ENCODE results near the gene NIP7.

The NIP7 gene

DNA sequence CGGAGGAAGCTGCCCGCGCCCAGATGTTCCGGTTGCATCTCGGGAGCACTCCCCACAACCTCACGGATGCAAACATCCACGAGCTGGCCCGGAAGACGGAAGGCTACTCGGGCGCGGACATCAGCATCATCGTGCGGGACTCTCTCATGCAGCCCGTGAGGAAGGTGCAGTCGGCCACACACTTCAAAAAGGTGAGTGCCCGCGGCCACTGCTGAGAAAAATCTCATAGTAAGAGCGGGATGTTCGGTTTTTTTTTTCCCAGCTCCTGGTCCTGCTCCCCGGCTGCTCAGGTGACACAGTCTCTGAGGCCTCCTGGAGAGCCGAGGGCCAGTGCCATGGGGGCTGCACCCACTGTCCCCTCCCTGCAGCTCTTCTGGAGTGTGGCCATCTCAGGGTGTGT is 18.5 kb upstream of the NIP7 start:
- Histone ChIP-seq H3K36me3 (ENCODE audit: insufficient read depth, low read length) (peaks cover 89% of the 10 kb centered on the region), H3K4me1 (ENCODE audit: insufficient read depth, low read length) (no peaks in the 10 kb centered on the region), H3K27me3 (ENCODE audit: insufficient read depth, low read length) (no peaks in the 10 kb centered on the region), H2AFZ (ENCODE audit: low read depth, low read length) (no peak overlapping the region), H3K4me3 (ENCODE audit: low read length) (no peak overlapping the region), H3K9me3 (ENCODE audit: low read length) (no peaks in the 10 kb centered on the region)

DNA sequence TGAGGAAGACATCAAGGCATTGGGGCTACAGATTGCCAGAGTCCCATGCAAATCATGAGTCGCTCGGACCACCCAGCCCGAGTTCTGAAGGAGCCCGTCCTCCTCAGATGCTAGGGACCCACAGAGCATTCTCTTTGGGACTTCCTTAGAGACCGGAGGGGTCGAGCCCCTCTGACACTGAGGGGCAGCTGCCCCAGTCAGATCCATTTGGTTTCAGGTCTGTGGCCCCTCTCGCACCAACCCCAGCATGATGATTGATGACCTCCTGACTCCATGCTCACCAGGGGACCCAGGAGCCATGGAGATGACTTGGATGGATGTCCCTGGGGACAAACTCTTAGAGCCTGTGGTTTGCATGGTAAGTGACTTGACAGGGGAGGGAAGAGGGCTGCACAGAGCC is 17.2 kb upstream of the NIP7 start:
- Histone ChIP-seq H3K4me3 (ENCODE audit: low read length) (no peak overlapping the region), H3K27me3 (ENCODE audit: insufficient read depth, low read length) (no peaks in the 10 kb centered on the region), H3K36me3 (ENCODE audit: insufficient read depth, low read length) (peaks cover 90% of the 10 kb centered on the region), H3K9me3 (ENCODE audit: low read length) (no peaks in the 10 kb centered on the region), H2AFZ (ENCODE audit: low read depth, low read length) (no peak overlapping the region), H3K4me1 (ENCODE audit: insufficient read depth, low read length) (no peaks in the 10 kb centered on the region)

DNA sequence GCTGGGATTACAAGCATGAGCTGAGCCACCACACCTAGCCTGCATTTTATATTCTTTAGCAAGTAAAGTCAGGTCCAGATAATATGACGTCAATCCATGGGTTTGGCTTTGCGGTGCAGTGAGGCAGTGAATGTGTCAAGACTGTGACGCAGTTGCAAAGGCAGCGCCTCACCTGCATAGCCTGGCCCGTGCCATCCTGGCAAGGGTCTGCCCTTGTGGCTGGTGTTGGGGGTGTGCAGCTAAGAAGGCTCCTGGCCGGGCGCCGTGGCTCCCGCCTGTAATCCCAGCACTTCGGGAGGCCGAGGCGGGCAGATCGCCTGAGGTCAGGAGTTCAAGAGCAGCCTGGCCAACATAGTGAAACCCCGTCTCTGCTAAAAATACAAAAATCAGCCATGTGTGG is 16.2 kb upstream of the NIP7 start:
- H3K27me3 ChIP-seq (ENCODE audit: insufficient read depth, low read length): no peaks in the 10 kb centered on the region
- H2AFZ ChIP-seq (ENCODE audit: low read depth, low read length): no peak overlapping the region
- H3K36me3 ChIP-seq (ENCODE audit: insufficient read depth, low read length): peaks cover 91% of the 10 kb centered on the region
- H3K4me1 ChIP-seq (ENCODE audit: insufficient read depth, low read length): peaks cover 3% of the 10 kb centered on the region
- H3K4me3 ChIP-seq (ENCODE audit: low read length): no peak overlapping the region
- no peaks in the 10 kb centered on the region for H3K9me3 ChIP-seq (ENCODE audit: low read length)

DNA sequence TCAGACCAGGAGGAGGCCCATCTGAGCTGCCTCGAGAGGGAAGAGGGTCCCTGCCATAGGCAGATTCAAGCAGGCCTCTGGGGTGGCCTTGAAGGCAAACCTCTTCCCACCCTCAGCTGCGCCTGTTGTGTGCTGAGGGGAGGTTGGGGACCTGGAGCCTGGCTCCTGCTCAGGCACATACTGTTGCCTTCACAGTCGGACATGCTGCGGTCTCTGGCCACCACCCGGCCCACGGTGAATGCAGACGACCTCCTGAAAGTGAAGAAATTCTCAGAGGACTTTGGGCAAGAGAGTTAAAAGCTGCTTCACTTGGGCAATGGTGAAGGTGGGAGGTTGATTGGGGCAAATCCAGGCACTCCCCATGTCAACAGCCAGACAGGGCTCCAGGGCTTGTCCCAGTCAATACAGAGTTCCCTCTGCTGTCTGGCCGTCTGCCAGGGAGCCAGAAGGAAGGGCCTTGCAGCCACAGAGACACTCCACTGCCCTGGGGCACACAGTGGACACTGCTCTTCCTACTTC is 15.5 kb upstream of the NIP7 start:
- Histone ChIP-seq H3K4me1 (ENCODE audit: insufficient read depth, low read length) (peaks cover 10% of the 10 kb centered on the region), H3K27me3 (ENCODE audit: insufficient read depth, low read length) (no peaks in the 10 kb centered on the region), H3K9me3 (ENCODE audit: low read length) (no peaks in the 10 kb centered on the region), H2AFZ (ENCODE audit: low read depth, low read length) (no peak overlapping the region), H3K4me3 (ENCODE audit: low read length) (no peak overlapping the region), H3K36me3 (ENCODE audit: insufficient read depth, low read length) (peaks cover 91% of the 10 kb centered on the region)

DNA sequence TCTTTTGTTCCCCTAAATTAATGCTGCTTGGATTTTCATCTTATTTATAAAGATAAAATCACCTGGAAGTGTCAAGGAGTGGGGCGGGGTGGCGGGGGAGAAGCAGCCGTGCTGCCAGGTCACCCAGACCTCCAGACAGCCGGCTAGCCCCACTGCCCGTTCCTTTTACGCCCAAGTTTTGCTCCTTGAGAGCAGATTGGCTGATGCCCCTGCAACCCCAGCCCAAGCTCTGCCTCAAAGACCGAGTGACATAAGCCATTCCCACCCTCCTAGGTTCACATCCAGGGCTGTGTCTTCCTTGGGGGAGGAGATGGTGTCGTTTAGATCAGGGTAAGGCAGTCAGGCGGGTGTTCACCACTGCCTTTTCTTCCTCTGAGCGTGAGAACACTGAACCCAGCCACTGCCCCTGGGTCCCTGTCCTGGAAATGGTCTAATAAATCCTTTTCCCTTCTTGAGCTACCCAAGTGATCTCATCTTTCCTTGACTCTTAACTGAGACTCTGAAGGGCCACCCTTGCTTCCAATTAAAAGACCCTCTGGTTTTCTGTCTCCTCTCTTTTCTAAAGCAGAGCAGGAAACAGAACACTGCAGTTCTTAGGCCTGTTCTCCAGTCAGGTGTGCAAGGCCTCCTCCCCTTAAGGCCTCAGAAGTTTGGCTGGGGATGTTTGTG is 14.9 kb upstream of the NIP7 start:
- Histone ChIP-seq H3K4me1 (ENCODE audit: insufficient read depth, low read length) (peaks cover 16% of the 10 kb centered on the region), H3K27me3 (ENCODE audit: insufficient read depth, low read length) (no peaks in the 10 kb centered on the region), H3K9me3 (ENCODE audit: low read length) (no peaks in the 10 kb centered on the region), H3K4me3 (ENCODE audit: low read length) (no peak overlapping the region), H2AFZ (ENCODE audit: low read depth, low read length) (no peak overlapping the region), H3K36me3 (ENCODE audit: insufficient read depth, low read length) (peaks cover 90% of the 10 kb centered on the region)

DNA sequence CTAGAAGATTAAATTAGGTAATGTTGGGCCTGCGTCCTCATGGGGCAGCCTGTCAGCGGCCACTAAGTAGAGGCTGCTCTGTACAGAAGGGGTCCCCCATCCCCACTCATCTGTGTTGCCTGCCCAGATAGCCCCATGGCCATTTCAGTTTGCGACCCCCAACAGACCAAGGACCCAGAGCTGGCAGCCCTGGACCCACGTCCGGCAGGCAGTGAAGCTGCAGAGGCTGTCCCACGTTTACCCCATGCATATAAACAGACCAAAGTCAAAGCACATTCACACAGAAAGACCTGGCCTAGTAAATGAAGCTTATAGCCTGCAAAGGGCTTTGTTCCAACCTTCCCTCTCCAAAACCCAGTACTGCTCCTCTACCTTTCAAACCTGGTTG is 13.8 kb upstream of the NIP7 start:
- Histone ChIP-seq H3K4me3 (ENCODE audit: low read length) (no peak overlapping the region), H3K4me1 (ENCODE audit: insufficient read depth, low read length) (peaks cover 18% of the 10 kb centered on the region), H3K27me3 (ENCODE audit: insufficient read depth, low read length) (no peaks in the 10 kb centered on the region), H3K36me3 (ENCODE audit: insufficient read depth, low read length) (peaks cover 80% of the 10 kb centered on the region), H3K9me3 (ENCODE audit: low read length) (no peaks in the 10 kb centered on the region), H2AFZ (ENCODE audit: low read depth, low read length) (no peak overlapping the region)

DNA sequence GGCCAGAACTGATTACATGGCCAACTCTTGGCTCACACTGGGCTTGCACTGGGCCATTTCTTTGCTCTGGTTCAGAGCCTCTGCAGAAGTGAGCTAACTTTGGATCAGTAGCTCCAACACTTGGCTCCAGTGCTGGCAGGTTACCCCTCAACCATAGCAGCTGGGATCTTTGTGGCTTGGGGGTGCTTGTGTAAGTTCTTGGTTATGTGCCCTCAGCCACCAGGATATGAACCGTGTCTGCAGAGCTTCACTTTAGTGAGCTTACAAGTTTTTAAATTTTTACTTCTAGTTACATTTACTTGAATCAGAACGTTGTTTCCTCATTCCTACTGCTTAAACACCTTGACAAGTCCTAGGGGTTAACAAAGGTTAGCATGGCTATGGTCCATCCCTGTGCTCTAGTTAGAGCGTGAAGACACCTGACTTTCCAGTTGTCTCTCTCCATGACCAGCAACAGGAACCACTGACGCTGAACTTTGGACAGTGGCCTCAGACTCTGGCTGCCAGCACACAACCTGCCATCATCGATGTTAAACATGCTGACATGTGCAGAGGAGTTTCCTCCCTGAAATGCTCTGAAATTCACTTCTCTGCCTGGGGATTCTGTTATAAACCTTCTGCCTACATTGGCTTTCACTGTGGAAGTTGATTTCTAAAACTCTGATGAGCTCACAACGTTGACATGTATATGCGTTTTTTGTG is 13.2 kb upstream of the NIP7 start:
- no peak overlapping the region for H3K4me3 ChIP-seq (ENCODE audit: low read length)
- peaks cover 20% of the 10 kb centered on the region for H3K4me1 ChIP-seq (ENCODE audit: insufficient read depth, low read length)
- peaks cover 75% of the 10 kb centered on the region for H3K36me3 ChIP-seq (ENCODE audit: insufficient read depth, low read length)
- H3K9me3 ChIP-seq (ENCODE audit: low read length): no peaks in the 10 kb centered on the region
- no peak overlapping the region for H2AFZ ChIP-seq (ENCODE audit: low read depth, low read length)
- no peaks in the 10 kb centered on the region for H3K27me3 ChIP-seq (ENCODE audit: insufficient read depth, low read length)

DNA sequence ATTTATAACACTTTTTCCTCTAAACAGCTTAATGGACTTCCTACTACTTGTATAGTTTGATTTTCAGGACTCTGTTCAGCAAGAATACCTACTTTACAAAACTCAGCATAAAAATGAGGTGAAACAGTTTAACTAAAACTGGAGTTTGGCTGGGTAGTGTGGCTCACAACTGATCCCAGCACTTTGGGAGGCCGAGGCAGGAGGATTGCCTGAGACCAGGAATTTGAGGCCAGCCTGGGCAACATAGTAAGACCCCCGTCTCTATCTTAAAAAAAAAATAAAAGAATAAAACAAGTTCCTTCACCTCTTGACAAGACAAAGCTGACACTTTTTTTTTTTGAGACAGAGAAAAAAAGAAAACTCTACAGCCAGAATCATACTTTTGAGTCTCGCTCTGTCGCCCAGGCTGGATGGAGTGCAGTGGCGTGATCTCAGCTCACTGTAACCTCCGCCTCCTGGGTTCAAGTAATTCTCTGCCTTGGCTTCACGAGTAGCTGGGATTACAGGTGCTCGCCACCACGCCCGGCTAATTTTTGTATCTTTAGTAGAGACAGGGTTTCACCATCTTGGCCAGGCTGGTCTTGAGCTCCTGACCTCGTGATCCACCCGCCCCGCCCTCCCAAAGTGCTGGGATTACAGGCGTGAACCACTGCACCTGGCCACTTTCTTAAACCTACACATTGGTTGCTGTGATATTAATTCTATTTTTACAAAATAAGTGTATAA is 11.8 kb upstream of the NIP7 start:
- H3K27me3 ChIP-seq (ENCODE audit: insufficient read depth, low read length): no peaks in the 10 kb centered on the region
- H2AFZ ChIP-seq (ENCODE audit: low read depth, low read length): no peak overlapping the region
- no peaks in the 10 kb centered on the region for H3K9me3 ChIP-seq (ENCODE audit: low read length)
- H3K36me3 ChIP-seq (ENCODE audit: insufficient read depth, low read length): peaks cover 68% of the 10 kb centered on the region
- H3K4me3 ChIP-seq (ENCODE audit: low read length): no peak overlapping the region
- peaks cover 20% of the 10 kb centered on the region for H3K4me1 ChIP-seq (ENCODE audit: insufficient read depth, low read length)

DNA sequence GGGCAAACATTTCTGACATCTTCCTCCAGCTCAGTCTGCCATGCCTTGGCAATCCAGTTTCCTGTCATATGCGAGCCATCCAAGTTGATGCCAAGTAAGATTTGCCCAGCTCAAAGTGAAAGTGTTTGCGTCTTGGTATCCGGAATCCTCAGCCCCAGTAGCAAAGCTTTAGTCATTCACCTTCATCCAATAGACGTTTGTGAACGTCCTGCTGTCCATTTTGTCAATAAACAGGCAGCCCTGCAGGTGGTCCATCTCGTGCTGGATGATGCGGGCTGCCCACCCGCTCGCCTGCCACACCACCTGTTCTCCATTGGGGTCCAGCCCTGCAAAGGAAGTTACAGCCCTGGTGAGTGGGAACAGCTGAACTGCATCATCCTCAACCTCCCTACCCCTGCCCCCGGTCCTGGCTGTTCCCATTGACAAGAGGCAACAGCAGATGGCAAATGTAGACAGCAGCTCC is 10.7 kb upstream of the NIP7 start:
- H3K36me3 ChIP-seq (ENCODE audit: insufficient read depth, low read length): peaks cover 69% of the 10 kb centered on the region
- H2AFZ ChIP-seq (ENCODE audit: low read depth, low read length): no peak overlapping the region
- H3K27me3 ChIP-seq (ENCODE audit: insufficient read depth, low read length): no peaks in the 10 kb centered on the region
- H3K4me1 ChIP-seq (ENCODE audit: insufficient read depth, low read length): peaks cover 20% of the 10 kb centered on the region
- peak overlapping the region; percentile 76 for H3K4me3 ChIP-seq (ENCODE audit: low read length)
- no peaks in the 10 kb centered on the region for H3K9me3 ChIP-seq (ENCODE audit: low read length)

DNA sequence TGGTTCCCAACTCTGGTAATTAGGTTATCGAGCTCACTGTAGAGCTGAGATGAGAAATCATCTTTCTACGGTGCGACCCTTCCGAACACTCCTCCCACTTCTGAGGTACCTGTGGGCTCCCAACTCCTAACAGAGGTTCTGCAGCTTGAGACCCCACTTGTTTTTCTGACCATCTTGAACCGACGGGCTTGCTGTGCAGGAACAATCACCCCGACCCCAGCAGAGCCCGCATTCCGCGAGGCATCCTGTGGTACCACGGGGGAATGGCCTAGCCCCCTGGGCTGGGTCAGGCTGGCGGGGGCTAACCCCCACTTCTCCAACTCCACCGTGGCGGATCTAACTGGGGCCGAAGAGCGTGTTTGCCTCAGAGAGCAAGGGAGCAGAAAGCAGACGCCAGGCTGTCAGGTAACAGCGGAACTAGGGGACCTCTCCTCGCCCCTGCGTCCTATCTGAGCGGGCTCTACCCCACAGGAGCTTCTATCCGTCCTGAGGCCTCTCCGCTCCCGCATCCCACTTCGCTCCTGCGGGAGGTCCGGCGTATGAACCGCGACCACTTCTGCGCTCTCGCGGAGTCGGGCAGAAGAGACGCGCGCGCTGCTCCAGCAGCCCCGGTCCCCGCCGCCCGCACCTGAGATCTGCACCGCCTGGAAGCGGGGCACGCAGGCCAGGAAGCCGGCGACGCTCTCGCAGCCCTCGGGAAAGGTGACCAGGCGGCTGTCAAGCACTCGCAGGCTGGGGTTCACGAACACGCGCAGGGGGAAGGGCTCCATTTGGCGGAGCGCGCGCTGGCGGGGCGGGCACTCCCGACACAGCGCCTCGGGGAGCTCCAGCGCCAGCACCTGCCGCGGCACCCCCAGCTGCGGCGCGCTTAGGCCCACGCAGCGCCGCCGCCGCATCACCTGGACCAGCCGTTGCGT is 9.9 kb upstream of the NIP7 start:
- peaks cover 20% of the 10 kb centered on the region for H3K4me1 ChIP-seq (ENCODE audit: insufficient read depth, low read length)
- H3K4me3 ChIP-seq (ENCODE audit: low read length): peak overlapping the region; percentile 76
- no peaks in the 10 kb centered on the region for H3K27me3 ChIP-seq (ENCODE audit: insufficient read depth, low read length)
- H3K36me3 ChIP-seq (ENCODE audit: insufficient read depth, low read length): peaks cover 70% of the 10 kb centered on the region
- no peaks in the 10 kb centered on the region for H3K9me3 ChIP-seq (ENCODE audit: low read length)
- peak overlapping the region; percentile 51 for H2AFZ ChIP-seq (ENCODE audit: low read depth, low read length)

DNA sequence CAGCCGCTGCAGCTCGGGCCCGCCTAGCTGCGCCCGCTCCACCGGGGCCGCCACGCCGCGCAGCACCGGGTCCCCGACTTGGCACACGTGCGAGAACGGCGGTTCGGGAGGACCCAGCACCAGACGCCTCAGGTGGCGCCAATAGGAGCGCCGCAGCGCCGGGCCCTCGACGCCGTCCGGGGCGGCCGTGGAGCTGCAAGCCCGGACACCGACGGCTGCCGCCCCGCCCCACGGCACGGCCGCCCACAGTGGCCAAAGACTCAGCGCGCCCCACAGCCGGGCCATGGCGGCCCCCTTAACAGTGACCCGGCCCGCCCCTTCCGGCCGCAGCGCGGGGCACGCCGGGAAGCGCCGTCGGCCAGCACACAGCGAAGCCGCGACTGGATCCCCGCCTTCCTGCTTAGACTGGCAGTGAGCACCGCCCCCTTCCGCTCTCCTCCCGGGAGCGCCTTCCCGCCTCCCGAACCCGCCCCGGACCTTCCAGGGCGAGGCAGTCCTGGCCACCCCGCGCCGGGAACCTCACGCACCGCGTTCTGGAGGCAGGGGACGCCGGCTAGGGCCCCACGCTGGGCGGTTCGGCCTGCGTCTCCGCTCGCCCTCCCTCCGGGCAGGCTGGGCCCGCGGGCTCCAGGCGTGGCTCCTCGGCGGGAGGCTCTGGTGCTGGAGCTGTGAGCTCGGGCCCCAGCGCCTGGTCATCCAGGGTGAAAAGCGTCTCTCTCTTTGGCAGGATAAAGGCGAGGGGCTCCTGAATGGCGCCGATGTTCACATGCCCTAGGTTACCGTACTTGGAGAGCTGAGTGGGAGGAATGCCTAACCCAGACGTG is 9.1 kb upstream of the NIP7 start, which contains the start of gene PDF:
Gene PDF (minus strand): TSS at position 303 of the 824 bp plus-strand sequence. CDS start 18 bp downstream, at position 285.
- H3K36me3 ChIP-seq (ENCODE audit: insufficient read depth, low read length): peaks cover 71% of the 10 kb centered on the region

DNA sequence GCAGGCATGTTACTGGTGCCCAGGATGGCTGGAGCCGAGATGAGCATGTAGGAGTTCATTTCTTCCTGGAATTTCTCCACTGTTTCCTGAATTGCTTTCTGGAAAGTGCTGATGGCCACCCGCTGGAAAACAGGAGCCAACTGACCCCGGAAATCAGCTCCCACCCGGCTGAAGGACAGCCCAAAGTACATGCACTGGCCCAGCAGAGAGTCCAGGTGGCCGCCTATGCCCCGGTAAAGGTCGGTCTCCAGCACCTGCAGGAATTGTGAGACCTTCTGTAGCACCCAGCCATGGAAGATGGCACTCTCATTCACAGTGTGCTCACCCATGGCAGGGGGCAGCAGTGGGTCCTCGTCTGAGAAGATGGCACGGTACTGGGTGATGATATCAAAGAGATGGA is 4.9 kb upstream of the NIP7 start:
- no peak overlapping the region for H3K4me3 ChIP-seq (ENCODE audit: low read length)
- H3K4me1 ChIP-seq (ENCODE audit: insufficient read depth, low read length): peaks cover 11% of the 10 kb centered on the region

More for the DNA sequence above, 9.1 kb upstream of the NIP7 start, which contains the start of gene PDF:
- H2AFZ ChIP-seq (ENCODE audit: low read depth, low read length): peak within 1 kb of the TSS; percentile 51
- no peaks in the 10 kb centered on the region for H3K27me3 ChIP-seq (ENCODE audit: insufficient read depth, low read length)
- H3K4me1 ChIP-seq (ENCODE audit: insufficient read depth, low read length): peaks cover 20% of the 10 kb centered on the region
- peak within 1 kb of the TSS; percentile 76 for H3K4me3 ChIP-seq (ENCODE audit: low read length)
- no peaks in the 10 kb centered on the region for H3K9me3 ChIP-seq (ENCODE audit: low read length)

More for the DNA sequence above, 4.9 kb upstream of the NIP7 start:
- no peaks in the 10 kb centered on the region for H3K27me3 ChIP-seq (ENCODE audit: insufficient read depth, low read length)
- peaks cover 46% of the 10 kb centered on the region for H3K36me3 ChIP-seq (ENCODE audit: insufficient read depth, low read length)
- H3K9me3 ChIP-seq (ENCODE audit: low read length): no peaks in the 10 kb centered on the region
- H2AFZ ChIP-seq (ENCODE audit: low read depth, low read length): no peak overlapping the region

Measured in neuron (in vitro differentiated cells).